Fibroblast of skin of scalp (primary cell): ENCODE data around the gene EXPH5.
"Not testable (repeated sequence)": the region's sequence is repeated elsewhere in the genome, so short reads cannot be mapped to it uniquely, and the experiment has no call there.

Experiments used
- DNase-seq: peaks from one replicate; pipeline ENCODE4 v3.0.0-alpha.2; 2013

EXPH5 gene

GRCh38 chr11:108599978-108600377 lies 6.4 kb upstream of the EXPH5 start:
- DNase-seq, result no peak

- peak; percentile 24 for DNase-seq
Measured at GRCh38 chr11:108597736-108598355, 4.3 kb upstream of the EXPH5 start.

DNA sequence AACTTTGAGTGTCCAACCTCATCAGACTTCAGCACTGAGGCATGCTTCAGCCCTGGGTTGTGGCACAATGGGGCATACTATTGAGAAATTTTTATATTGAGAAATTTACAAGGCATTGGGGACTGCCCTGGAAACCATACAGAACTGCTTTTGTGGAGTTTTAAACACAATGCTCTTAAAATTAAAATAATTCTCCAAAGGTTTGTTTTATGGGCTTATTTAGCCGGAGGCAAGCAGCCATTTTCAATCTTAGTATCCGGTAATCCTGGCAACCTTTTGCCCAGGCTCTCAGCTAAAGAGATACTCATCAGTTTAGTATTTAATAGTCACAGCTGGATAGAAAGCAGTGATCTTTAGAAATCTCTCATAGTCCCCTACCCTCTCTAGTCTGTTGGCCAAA lies 3.1 kb upstream of the EXPH5 start:
- no peak for DNase-seq

DNA sequence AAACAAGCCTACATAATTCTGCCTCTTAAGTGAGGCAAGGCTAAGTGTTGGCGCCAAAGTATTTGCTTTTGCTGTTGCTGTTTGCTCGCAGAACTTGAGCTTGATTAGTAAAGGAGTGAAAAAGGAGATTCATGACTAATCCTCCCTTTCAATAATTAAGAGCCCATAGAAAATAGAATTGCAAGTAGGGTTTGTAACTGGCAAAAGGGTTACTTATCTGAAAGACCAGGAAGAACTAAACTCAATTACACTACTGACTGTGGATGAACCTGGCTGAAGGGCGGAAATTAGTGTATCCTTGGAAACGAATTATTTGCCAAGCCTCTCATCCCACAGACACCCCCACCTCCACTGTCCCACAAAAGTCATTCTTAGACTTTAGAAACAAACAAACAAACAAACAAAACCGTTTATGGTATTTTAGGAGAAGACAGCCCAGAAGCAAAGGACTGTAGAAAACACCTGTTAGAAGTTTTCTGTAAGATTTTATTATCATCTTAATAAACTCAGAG lies 411 bp upstream of the EXPH5 start:
- DNase-seq, result no peak

DNA sequence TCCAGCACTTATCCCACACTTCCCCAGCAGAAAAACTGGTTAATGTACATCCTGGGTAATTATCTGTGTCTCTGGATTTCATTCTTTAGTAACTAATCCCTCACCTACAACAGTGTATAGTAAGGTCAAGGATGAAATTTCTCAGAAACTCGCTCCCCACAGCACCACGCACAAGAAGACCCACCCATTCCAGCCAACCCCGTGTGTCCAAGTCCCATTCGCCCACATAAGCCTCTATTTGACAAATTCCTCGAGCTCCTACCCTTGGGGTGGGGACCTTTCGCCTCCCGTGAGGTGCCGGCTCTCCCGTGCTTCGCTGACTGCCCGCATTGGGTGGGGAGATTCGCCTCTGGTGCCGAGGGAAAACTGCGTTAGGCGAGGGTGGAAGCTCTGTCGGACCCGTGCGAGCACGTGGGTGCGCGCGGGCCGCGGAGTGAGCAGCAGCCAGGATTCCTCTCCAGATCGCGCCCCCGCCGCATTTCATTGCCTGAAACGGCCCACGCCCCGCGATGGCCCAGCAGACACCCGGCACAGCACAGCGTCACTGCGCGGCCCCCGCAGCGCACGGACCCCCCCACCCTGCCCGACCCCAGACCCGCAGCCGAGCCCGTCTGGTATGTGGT lies 866 bp downstream of the EXPH5 start:
- no peak for DNase-seq

- no peak for DNase-seq
Measured at GRCh38 chr11:108591893-108592292, 1.7 kb downstream of the EXPH5 start.

- no peak for DNase-seq
Measured at GRCh38 chr11:108589136-108589535, 4.4 kb downstream of the EXPH5 start.

GRCh38 chr11:108588287-108588686 lies 5.3 kb downstream of the EXPH5 start:
- DNase-seq, result no peak

DNA sequence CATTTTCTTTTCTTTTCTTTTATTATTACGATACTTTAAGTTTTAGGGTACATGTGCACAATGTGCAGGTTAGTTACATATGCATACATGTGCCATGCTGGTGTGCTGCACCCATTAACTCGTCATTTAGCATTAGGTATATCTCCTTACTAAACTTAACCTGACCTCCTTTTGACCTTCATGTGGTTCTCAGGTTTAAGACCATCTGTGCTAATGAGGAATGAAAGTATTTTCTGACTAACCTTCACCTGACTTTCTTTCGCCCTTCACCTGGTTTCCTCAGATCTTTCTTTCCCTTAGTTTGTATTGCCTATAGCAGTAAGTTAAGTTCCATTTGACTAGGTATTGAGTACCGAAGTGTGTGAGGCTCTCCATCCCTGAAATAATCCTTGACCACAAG lies 6.5 kb downstream of the EXPH5 start:
- no peak for DNase-seq

GRCh38 chr11:108586600-108586999 lies 7.0 kb downstream of the EXPH5 start:
- no peak for DNase-seq

GRCh38 chr11:108586185-108586584 lies 7.4 kb downstream of the EXPH5 start:
- not testable (repeated sequence) for DNase-seq

DNA sequence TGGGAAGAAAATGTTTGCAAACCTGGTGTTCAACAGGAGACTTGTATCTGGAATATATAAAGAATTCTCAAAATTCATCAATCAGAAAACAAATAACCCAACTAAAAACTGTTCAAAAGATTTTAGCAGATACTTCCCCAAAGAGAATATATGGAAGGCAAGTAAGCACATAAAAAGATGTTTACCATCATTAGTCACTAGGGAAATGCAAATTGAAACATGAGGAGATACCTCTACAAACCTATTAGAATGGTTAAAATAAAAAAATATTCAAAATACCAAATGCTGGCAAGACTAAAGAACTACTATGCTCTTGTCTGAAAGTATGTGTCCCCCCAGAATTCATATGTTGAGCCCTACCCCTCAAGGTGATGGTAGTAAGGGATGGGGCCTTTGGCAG lies 8.6 kb downstream of the EXPH5 start:
- DNase-seq, result no peak

DNA sequence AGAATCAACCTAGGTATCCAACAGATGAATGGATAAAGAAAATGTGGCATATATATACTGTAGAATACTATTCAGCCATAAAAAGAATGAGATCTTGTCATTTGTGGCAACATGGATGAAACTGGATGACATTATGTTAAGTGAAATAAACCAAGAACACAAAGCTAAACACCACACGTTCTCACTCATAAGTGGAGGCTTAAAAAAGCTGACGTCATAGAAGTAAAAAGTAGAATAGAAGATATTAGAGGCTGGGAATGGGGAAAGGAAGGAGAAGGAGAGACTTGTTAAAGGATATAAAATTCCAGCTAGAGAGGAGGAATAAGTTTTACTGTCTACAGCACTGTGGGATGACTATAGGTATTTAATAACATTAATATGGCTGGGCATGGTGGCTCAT lies 12.9 kb downstream of the EXPH5 start:
- DNase-seq, result no peak

GRCh38 chr11:108580043-108580442 lies 13.5 kb downstream of the EXPH5 start:
- no peak for DNase-seq

GRCh38 chr11:108576523-108576922 lies 17.0 kb downstream of the EXPH5 start:
- no peak for DNase-seq

GRCh38 chr11:108574675-108575074 lies 18.9 kb downstream of the EXPH5 start:
- no peak for DNase-seq

DNA sequence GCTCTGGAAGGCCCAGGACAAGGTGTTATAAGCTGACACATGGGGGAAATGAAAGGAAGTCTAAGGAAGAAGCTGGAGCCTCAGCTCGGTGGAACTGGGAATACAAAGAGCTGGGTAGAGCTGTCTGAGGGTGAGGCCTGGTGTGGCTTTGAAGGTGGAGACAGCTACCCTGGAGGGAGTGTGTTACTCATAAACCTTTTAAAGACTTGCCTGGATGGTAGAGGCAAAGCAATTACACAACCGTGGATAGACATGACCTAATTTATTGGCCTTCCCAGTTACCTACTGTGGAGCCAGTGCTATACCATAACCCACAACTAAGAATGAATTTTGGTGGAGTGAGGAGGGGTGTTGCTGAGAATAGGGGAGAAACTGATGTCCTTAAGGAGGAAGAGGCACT lies 22.6 kb downstream of the EXPH5 start:
- DNase-seq, result no peak

- no peak for DNase-seq
Measured at GRCh38 chr11:108569896-108570295, 23.7 kb downstream of the EXPH5 start.

DNA sequence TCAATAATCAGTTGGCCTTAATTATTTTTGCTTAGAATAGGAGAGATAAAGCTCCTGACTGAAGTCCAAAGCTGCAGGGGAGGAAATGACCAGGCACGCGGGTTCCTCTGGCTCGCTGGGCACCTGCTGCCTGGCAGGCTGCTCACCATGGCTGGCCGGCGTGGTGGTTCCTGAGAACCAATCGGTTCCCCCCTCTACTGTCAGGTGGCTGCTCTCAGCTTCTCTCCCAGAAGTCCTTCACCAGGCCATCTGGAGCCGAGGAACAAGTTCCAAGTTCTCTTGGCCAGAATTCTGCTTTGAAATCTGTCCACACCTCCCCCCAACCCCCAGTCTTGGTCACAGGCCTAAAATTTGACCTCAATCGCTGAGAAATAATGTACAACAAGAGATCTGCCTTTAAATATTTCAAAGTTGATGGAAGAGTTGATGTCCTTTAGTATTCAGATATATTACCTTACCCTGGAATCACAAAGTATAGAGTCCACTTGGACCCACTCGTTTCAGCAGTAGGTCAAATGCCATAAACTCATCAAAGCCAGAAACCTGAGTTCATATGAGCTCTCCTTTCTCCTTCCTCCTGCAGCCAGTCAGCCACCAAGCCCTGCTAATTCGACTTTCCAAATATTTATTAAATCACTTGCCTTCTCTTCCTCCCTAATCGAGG lies 25.2 kb downstream of the EXPH5 start:
- no peak for DNase-seq

- no peak for DNase-seq
Measured at GRCh38 chr11:108565653-108566052, 27.9 kb downstream of the EXPH5 start.

GRCh38 chr11:108562746-108563581 lies 30.6 kb downstream of the EXPH5 start:
- peak; percentile 22 for DNase-seq

DNA sequence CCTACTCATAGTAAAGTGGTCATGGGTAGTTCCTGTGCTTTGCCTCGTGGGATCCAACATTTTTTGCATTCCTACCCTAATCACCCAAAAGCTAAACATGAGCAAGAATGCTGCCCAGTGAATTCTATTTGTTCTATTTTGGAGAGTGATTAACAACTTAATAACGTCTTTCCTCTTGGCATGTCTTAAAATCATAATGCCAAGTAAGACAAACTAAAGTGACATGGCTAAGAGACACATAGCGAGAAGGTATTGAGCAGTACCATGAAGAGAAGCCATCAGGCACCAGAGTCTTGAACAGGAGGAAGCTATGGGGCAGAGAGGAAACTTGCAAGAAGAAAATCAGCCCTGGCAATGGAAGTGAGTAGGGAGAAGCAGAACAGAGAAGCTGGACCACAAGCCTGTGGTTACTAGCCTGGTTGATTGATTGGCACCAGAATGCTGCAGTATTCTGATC lies 32.0 kb downstream of the EXPH5 start:
- DNase-seq, result peak; percentile 77

GRCh38 chr11:108559904-108560303 lies 33.7 kb downstream of the EXPH5 start:
- peak; percentile 93 for DNase-seq
